Left hindlimb (tissue), 1 donor: ENCODE measurements around the gene PKP4.
"Not testable (repeated sequence)": the region's sequence is repeated elsewhere in the genome, so short reads cannot be mapped to it uniquely, and the experiment has no call there.

ENCODE experiments used
- DNase-seq: peaks from one replicate; pipeline ENCODE4 v3.0.0-alpha.2; 2018

The PKP4 gene

GRCh38 chr2:158456309-158457066 lies at the start of gene PKP4, which contains the start of gene CCDC148:
Gene PKP4 (plus strand): TSS chr2:158456952. CDS start chr2:158533185, 76,233 bp downstream.
Gene CCDC148 (minus strand): TSS chr2:158456753. CDS start chr2:158456439, 314 bp downstream.
- peak; percentile 95 for DNase-seq

- no peak for DNase-seq
Measured at GRCh38 chr2:158407031-158407430, 49.7 kb upstream of the PKP4 start.

- no peak for DNase-seq
Measured at GRCh38 chr2:158410132-158410531, 46.6 kb upstream of the PKP4 start.

- DNase-seq, result no peak
Measured at GRCh38 chr2:158411748-158412147, 45.0 kb upstream of the PKP4 start.

- DNase-seq, result no peak
Measured at GRCh38 chr2:158412206-158412605, 44.5 kb upstream of the PKP4 start.

- no peak for DNase-seq
Measured at GRCh38 chr2:158413581-158413980, 43.2 kb upstream of the PKP4 start.

- no peak for DNase-seq
Measured at GRCh38 chr2:158414538-158414937, 42.2 kb upstream of the PKP4 start.

- no peak for DNase-seq
Measured at GRCh38 chr2:158432117-158432516, 24.6 kb upstream of the PKP4 start.

GRCh38 chr2:158433716-158434115 lies 23.0 kb upstream of the PKP4 start:
- DNase-seq, result not testable (repeated sequence)

GRCh38 chr2:158439062-158439461 lies 17.7 kb upstream of the PKP4 start:
- not testable (repeated sequence) for DNase-seq

GRCh38 chr2:158443606-158444005 lies 13.1 kb upstream of the PKP4 start:
- no peak for DNase-seq

GRCh38 chr2:158457092-158457825 lies 507 bp downstream of the PKP4 start:
- DNase-seq, result peak; percentile 84

GRCh38 chr2:158457826-158458616 lies 1.3 kb downstream of the PKP4 start:
- peak; percentile 79 for DNase-seq

GRCh38 chr2:158458617-158458920 lies 1.8 kb downstream of the PKP4 start:
- DNase-seq, result no peak

- DNase-seq, result no peak
Measured at GRCh38 chr2:158459161-158460003, 2.6 kb downstream of the PKP4 start.

- DNase-seq, result no peak
Measured at GRCh38 chr2:158460632-158461297, 4.0 kb downstream of the PKP4 start.

- no peak for DNase-seq
Measured at GRCh38 chr2:158463496-158464095, 6.8 kb downstream of the PKP4 start.

- no peak for DNase-seq
Measured at GRCh38 chr2:158464426-158465281, 7.9 kb downstream of the PKP4 start.

- no peak for DNase-seq
Measured at GRCh38 chr2:158467248-158467647, 10.5 kb downstream of the PKP4 start.

GRCh38 chr2:158472829-158473228 lies 16.1 kb downstream of the PKP4 start:
- not testable (repeated sequence) for DNase-seq
